ENCODE results near the gene PPP2R5B.

GRCh38 chr11:64885367-64886286, 38.9 kb upstream of the PPP2R5B start:
- TF ChIP-seq ZNF274 (IDR thresholded peaks at IDR 0.05; ENCODE audit: low read depth, low read length) (no peak), SUZ12 (IDR thresholded peaks at IDR 0.05; ENCODE audit: extremely low read depth, insufficient read depth, insufficient read length) (no peak)

Data from NT2/D1 (cell line).